EH (cell line): ENCODE data around the gene FBXO42.
A peak's percentile ranks its signal among the peaks of the same experiment; 100 is the strongest.
"Not testable (repeated sequence)": the region's sequence is repeated elsewhere in the genome, so short reads cannot be mapped to it uniquely, and the experiment has no call there.

Experiments used
- DNase-seq: peaks from one replicate; pipeline ENCODE4 v3.0.0-alpha.2; 2015; ENCODE audit warnings: low read depth

Gene FBXO42

DNA sequence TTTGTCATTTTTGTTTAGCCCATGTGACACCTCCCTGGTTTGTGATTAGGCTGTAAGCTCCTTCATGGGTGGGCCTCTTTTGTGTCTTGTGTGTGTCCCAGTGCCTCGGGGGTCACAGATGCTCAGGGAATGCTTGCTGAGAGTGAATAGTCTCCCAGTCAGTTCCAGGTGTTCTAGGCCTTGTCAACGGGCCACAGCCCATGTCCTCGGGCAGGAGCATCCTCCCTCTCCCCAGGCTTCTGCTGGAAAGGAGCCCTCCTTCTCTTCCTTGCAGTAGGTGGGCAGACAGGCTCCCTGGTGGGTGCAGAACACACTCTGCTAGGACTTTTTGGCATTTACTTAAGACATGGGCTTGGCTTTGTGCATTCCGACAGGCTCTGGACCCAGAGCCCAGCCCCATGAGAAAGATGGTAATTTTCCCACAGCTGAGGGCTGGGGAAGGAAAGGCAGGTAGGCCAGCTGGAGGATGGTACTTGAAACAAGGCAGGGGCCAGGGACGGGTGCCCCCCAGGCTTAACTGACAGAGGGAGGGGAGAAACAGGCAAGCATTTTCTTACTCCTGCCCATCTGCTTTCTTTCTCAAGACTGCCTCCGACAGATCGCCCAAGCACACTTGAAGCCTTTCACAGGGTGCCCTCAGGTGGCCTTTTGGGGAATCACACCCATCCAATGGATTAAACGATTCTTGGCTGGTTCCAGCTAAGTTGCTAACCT is 108.2 kb downstream of the FBXO42 start:
- DNase-seq: peak; percentile 82

DNA sequence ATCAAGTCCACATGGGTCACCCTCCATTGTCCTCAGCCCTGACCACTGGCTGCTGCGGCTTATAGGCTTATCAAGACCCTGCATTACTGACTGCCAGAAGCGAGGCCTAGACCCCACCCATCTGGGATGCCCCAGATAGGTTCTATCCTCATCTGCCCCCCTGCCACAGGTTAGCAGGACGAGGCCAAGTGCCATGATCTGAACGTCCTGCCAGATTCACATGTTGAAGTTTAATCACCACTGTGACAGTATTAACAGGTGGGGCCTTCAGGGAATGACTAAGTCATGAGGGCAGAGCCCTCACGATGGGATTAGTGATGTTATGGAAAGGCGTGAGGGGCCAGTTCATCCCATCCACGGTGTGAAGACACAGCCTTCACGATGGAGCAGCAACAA is 109.1 kb downstream of the FBXO42 start:
- no peak for DNase-seq

GRCh38 chr1:16242556-16243214 is 109.6 kb downstream of the FBXO42 start:
- DNase-seq: no peak

DNA sequence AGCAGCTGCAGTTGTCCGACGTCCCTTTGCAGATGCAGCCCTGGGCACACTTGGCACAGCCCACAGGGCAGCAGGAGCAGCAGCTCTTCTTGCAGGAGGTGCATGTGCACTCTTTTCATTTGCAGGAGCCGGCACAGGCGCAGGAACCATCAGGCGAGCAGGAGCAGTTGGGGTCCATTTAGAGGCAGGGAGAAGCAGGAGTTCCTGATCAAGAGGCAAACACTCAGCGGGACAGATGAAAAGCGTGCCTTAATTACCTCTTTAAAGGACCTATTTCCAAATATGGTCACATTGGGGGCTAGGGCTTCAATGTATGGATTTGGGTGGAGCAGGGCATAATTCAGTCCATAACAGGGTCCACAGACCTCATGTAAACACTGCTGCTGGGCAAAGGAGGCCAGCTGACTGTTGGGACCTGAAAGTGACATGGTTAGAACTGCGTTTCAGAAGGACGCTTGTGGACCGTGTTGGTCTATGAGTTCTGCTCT is 111.0 kb downstream of the FBXO42 start:
- no peak for DNase-seq

GRCh38 chr1:16239972-16240491 is 112.2 kb downstream of the FBXO42 start:
- DNase-seq: no peak

- DNase-seq: peak; percentile 40
Observed at GRCh38 chr1:16237343-16237830, 114.9 kb downstream of the FBXO42 start.

- DNase-seq: peak; percentile 92
Observed at GRCh38 chr1:16236511-16237342, 115.6 kb downstream of the FBXO42 start, which contains the start of gene CPLANE2. TSS of gene CPLANE2 (minus strand) at chr1:16237183. CDS start at chr1:16236742, 441 bp downstream.

DNA sequence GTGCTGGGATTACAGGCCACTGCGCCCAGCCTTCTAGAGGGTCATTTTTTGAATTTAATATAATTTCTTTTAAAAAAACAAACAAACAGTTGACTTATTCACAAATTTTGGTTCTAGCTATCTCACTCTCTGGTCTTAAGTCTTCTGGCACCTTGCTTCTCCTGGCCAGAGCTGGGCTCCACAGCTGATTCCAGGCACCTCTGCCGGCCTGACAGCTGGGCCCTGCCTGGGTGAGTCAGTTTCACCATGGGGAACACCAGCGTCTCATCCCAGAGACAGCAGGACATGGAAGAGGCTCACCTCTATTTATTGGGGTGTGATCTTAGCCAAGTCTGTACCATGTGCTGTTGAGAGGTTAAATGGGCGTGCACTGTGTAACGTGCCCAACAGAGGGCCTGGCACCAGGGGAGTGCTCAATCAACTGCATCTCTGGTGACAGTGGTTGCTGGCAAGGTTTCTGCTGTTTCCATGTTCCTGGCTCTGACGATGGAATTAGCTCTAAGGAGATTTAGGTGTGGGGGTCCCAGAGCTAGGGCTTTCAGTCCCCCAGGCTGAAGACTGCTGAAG is 116.3 kb downstream of the FBXO42 start:
- DNase-seq: peak; percentile 33

- DNase-seq: no peak
Observed at GRCh38 chr1:16235347-16235746, 116.9 kb downstream of the FBXO42 start.

DNA sequence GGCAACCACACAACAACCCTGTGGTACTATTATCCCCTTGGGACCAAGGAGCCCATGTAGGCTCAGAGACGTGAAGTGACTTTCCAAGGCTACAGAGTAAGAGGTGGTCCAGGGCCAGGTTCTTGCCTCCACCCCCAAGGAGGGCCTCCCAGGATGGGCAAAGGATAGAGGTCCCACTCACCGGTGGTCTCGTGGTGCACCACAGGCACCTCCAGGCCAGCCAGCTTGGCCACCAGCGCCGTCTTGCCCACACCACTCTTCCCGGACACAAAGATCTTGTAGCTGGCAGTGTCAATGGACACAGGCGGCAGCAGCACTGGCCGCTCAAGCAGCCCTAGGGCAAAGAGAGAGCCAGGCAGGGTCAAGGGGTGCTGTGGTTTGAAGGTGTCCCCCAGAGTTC is 118.8 kb downstream of the FBXO42 start:
- no peak for DNase-seq

- no peak for DNase-seq
Observed at GRCh38 chr1:16232316-16232710, 120.0 kb downstream of the FBXO42 start.

DNA sequence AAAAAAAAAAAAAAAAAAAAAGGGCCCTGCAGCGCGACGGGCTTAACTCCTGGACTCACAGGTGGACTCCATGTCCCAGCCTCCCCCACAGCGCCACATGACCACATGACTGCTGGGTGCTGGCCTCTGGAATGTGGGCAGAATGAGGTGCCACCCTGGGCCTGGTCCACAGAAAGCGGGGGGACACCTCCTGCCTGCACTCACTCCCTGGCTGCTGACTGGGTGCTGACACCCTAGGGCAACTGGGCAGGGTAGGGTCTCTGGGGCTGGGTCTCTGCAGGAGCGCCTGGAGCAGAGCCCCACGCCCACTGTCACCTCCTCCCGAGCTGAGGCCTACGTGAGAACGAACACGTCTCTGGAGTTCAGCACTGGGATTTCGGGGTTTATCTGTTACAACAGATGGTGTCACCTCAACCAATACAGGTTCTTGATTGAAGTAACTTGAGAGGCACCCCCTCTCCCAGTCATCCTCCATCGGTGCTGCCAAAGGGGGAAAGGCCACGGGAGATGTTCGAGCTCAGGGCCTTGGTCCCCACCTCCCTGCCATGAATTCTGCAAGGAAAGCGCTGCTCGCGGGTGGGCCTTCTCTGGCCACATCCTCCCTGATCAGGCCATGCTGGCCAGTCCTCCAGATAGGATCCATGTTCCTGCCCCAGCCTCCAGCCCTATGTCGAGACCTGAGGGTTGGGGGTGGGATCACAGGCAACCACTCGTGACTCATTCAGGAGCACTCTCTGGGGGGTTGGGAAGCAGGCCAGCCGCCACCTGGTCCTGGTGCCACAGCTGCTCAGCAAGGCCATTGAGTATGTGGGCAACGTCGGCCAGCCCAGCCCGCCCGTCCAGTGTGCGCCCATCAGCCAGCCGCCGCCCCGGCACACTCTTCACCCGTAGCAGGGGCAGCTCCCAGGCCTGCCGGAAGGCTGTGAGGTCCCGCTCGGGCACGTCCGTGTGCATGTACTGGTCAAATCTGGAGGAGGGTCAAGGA is 120.7 kb downstream of the FBXO42 start:
- DNase-seq: no peak

DNA sequence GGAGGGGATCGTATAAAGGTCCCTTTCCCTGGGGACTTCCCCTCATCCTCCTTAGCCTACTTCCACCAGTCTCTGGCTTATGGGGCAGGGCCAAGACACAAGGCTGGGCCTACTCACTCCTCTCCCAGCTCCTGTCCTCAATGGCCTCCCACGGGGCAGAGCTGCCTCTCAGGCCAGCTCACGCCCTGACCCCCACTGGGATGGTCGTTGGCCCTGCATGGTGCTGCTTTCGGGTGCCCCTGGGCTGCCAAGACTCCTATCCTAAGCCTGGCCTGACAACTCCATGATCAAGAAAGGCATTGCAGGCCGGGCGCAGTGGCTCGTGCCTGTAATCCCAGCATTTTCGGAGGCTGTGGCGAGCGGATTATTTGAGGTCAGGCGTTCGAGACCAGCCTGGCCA is 121.5 kb downstream of the FBXO42 start:
- DNase-seq: no peak

- DNase-seq: no peak
Observed at GRCh38 chr1:16229976-16230740, 122.1 kb downstream of the FBXO42 start.

GRCh38 chr1:16226490-16227179 is 125.6 kb downstream of the FBXO42 start:
- DNase-seq: no peak

DNA sequence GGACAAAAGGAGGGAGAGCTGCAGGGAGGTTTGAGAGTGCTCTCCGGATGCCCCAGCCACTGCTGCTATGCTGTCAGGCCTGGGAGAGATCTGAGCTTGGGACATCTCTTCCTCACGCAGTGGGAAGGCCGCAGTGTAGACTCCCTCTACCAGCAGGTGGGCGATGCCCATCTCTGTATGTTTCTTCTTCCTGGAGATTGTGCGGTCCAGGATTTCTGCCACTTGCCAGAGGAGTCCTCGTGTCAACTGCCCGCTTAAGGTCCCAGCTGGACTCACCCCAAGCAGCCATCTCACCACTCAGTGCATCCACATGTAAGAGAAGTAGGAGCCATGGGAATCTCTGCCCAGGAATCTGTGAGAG is 126.2 kb downstream of the FBXO42 start:
- DNase-seq: no peak

DNA sequence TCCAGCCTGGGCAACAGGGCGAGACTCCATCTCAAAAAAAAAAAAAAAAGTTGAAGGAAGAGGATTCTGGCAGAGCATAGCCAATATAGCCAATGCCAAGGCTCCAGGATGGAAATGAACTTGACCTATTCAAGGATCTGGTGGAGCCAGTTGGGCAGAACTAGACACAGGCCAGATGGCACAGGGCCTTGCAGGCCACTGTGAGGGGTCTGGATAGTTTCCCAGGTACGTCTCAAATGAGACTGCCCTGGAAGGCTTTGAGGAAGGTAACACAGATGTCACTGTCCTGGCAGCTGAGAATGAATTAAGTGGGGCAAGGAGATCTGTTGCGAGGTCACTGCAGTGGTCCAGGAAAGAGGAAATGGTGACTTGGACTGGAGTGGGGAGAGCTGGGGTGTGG is 127.8 kb downstream of the FBXO42 start:
- DNase-seq: no peak

- DNase-seq: not testable (repeated sequence)
Observed at GRCh38 chr1:16222716-16223115, 129.6 kb downstream of the FBXO42 start.

DNA sequence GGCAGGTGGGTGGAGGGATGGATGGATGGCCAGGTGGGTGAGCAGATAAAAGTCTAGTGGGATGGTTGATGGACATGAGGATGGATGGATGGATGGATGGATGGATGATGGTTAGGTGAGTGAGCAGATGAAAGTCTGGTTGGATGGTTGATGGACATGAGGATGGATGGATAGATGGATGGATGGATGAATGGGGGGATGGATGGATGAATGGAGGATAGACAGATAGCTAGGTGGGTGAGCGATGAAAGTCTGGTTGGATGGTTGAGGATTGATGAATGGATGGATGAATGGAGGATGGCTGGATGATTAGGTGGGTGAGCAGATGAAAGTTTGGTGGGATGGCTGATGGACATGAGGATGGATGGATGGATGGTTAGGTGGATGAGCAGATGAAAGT is 130.8 kb downstream of the FBXO42 start:
- no peak for DNase-seq
